HUES6 (cell line): ENCODE data around the gene ATP8A2.
"Not testable (repeated sequence)": the region's sequence is repeated elsewhere in the genome, so short reads cannot be mapped to it uniquely, and the experiment has no call there.

Source experiments
- H3K27ac ChIP-seq: 2 replicates; pipeline ENCODE4 v1.7.0; 2013; ENCODE audit warnings: low read depth, mild to moderate bottlenecking, low read length, inconsistent platforms
- H3K27me3 ChIP-seq: 2 replicates; pipeline ENCODE4 v1.6.1; 2013; ENCODE audit warnings: low read length; ENCODE audit not compliant: control insufficient read depth, insufficient read depth
- H3K36me3 ChIP-seq: 2 replicates; pipeline ENCODE4 v1.6.1; 2013; ENCODE audit warnings: low read length; ENCODE audit not compliant: control insufficient read depth, insufficient read depth
- H3K4me1 ChIP-seq: 2 replicates; pipeline ENCODE4 v1.6.1; 2013; ENCODE audit warnings: low read length; ENCODE audit not compliant: control insufficient read depth, insufficient read depth
- H3K4me3 ChIP-seq: 2 replicates; pipeline ENCODE4 v1.5.1; 2013; ENCODE audit warnings: low read depth, low read length
- H3K9ac ChIP-seq: one replicate; pipeline ENCODE4 v1.6.1; 2013; ENCODE audit warnings: mild to moderate bottlenecking, low read length
- H3K9me3 ChIP-seq: 2 replicates; pipeline ENCODE4 v1.6.1; 2013; ENCODE audit warnings: low read depth, low read length; ENCODE audit not compliant: control insufficient read depth, insufficient read depth

ATP8A2 gene

GRCh38 chr13:25360443-25360842, 11.3 kb upstream of the ATP8A2 start:
- H3K27ac ChIP-seq, H3K27me3 ChIP-seq, H3K9me3 ChIP-seq, H3K4me1 ChIP-seq, H3K4me3 ChIP-seq, H3K36me3 ChIP-seq, H3K9ac ChIP-seq: not testable (repeated sequence)

- Histone ChIP-seq H3K27me3 (peaks cover 22% of the 10 kb centered on the region), H3K4me3 (no peak overlapping the region), H3K9ac (no peak overlapping the region)
Measured at GRCh38 chr13:25365720-25366235, 6.0 kb upstream of the ATP8A2 start.

GRCh38 chr13:25371158-25371874, 458 bp upstream of the ATP8A2 start:
- no peak overlapping the region for H3K27ac ChIP-seq
- peaks cover 67% of the 10 kb centered on the region for H3K27me3 ChIP-seq

More at GRCh38 chr13:25365720-25366235, 6.0 kb upstream of the ATP8A2 start:
- Histone ChIP-seq H3K9me3 (peaks cover 3% of the 10 kb centered on the region; the same call in 1 of the 2 replicates), H3K27ac (no peak overlapping the region), H3K4me1 (no peaks in the 10 kb centered on the region), H3K36me3 (no peaks in the 10 kb centered on the region)

GRCh38 chr13:25372284-25373081, 709 bp downstream of the ATP8A2 start:
- peaks cover 67% of the 10 kb centered on the region for H3K27me3 ChIP-seq
- H3K9me3 ChIP-seq: no peaks in the 10 kb centered on the region
- no peak overlapping the region for H3K9ac ChIP-seq
- H3K27ac ChIP-seq: no peak overlapping the region
- H3K4me3 ChIP-seq: peak overlapping the region; percentile 76
- peaks cover 10% of the 10 kb centered on the region for H3K4me1 ChIP-seq
- no peaks in the 10 kb centered on the region for H3K36me3 ChIP-seq

More at GRCh38 chr13:25371158-25371874, 458 bp upstream of the ATP8A2 start:
- Histone ChIP-seq H3K9me3 (no peaks in the 10 kb centered on the region), H3K9ac (no peak overlapping the region), H3K36me3 (no peaks in the 10 kb centered on the region), H3K4me3 (peak overlapping the region; percentile 76), H3K4me1 (peaks cover 10% of the 10 kb centered on the region)

GRCh38 chr13:25375727-25376358, 4.1 kb downstream of the ATP8A2 start:
- Histone ChIP-seq H3K9ac (no peak overlapping the region), H3K27me3 (peaks cover 44% of the 10 kb centered on the region), H3K36me3 (no peaks in the 10 kb centered on the region), H3K9me3 (no peaks in the 10 kb centered on the region), H3K4me1 (peaks cover 21% of the 10 kb centered on the region), H3K27ac (no peak overlapping the region), H3K4me3 (no peak overlapping the region)

- Histone ChIP-seq H3K4me3 (no peak overlapping the region), H3K36me3 (no peaks in the 10 kb centered on the region), H3K9me3 (no peaks in the 10 kb centered on the region), H3K27ac (no peak overlapping the region), H3K9ac (no peak overlapping the region), H3K4me1 (peaks cover 18% of the 10 kb centered on the region), H3K27me3 (peaks cover 29% of the 10 kb centered on the region)
Measured at GRCh38 chr13:25377244-25377962, 5.6 kb downstream of the ATP8A2 start.

GRCh38 chr13:25378528-25378927, 6.8 kb downstream of the ATP8A2 start:
- H3K9me3 ChIP-seq: no peaks in the 10 kb centered on the region
- no peak overlapping the region for H3K4me3 ChIP-seq
- H3K9ac ChIP-seq: no peak overlapping the region
- peaks cover 14% of the 10 kb centered on the region for H3K4me1 ChIP-seq
- H3K27ac ChIP-seq: no peak overlapping the region
- H3K36me3 ChIP-seq: no peaks in the 10 kb centered on the region
- H3K27me3 ChIP-seq: peaks cover 18% of the 10 kb centered on the region

GRCh38 chr13:25379011-25379410, 7.2 kb downstream of the ATP8A2 start:
- Histone ChIP-seq H3K9me3 (no peaks in the 10 kb centered on the region), H3K9ac (no peak overlapping the region), H3K27ac (no peak overlapping the region), H3K27me3 (peaks cover 13% of the 10 kb centered on the region), H3K36me3 (no peaks in the 10 kb centered on the region), H3K4me1 (peaks cover 14% of the 10 kb centered on the region), H3K4me3 (no peak overlapping the region)

GRCh38 chr13:25380082-25380481, 8.3 kb downstream of the ATP8A2 start:
- Histone ChIP-seq H3K9ac (no peak overlapping the region), H3K36me3 (no peaks in the 10 kb centered on the region), H3K9me3 (no peaks in the 10 kb centered on the region), H3K27ac (no peak overlapping the region), H3K4me1 (peaks cover 14% of the 10 kb centered on the region), H3K27me3 (peaks cover 3% of the 10 kb centered on the region; the same call in 1 of the 2 replicates), H3K4me3 (no peak overlapping the region)

- no peak overlapping the region for H3K4me3 ChIP-seq
- H3K9me3 ChIP-seq: no peaks in the 10 kb centered on the region
- no peak overlapping the region for H3K9ac ChIP-seq
- no peaks in the 10 kb centered on the region for H3K27me3 ChIP-seq
- H3K4me1 ChIP-seq: peaks cover 16% of the 10 kb centered on the region
- H3K36me3 ChIP-seq: no peaks in the 10 kb centered on the region
- no peak overlapping the region for H3K27ac ChIP-seq
Measured at GRCh38 chr13:25380741-25381324, 9.1 kb downstream of the ATP8A2 start.
